Hepatocyte (in vitro differentiated cells): Measurements from ENCODE around the gene GOLT1A. TPM values are rescaled to one million over a fixed set of nuclear protein-coding genes. Genes with fewer than 3 reads are reported as not detected.

Source experiments
- DNase-seq: peaks from one replicate; pipeline ENCODE4 v3.0.0-alpha.2; 2016; ENCODE audit warnings: low spot score
- H2AFZ ChIP-seq: fragments of 200-600 bp; sonication (generic); 2 replicates; pipeline ENCODE4 v1.6.0; 2016; ENCODE audit warnings: antibody characterized with exemption, mild to moderate bottlenecking
- H3K27ac ChIP-seq: fragments of 200-600 bp; sonication (generic); 2 replicates; pipeline ENCODE4 v1.5.1; 2016; ENCODE audit warnings: mild to moderate bottlenecking
- H3K27me3 ChIP-seq: fragments of 200-600 bp; sonication (generic); 2 replicates; pipeline ENCODE4 v1.6.1; 2016
- H3K36me3 ChIP-seq: fragments of 200-600 bp; sonication (generic); replicated peaks from 2 replicates; pipeline ENCODE4 v1.5.1; 2016; ENCODE audit warnings: low read depth; ENCODE audit not compliant: insufficient read depth
- H3K4me1 ChIP-seq: fragments of 200-600 bp; sonication (generic); 2 replicates; pipeline ENCODE4 v1.5.1; 2016; ENCODE audit warnings: mild to moderate bottlenecking, moderate library complexity; ENCODE audit not compliant: insufficient read depth
- H3K4me2 ChIP-seq: fragments of 200-600 bp; sonication (generic); 2 replicates; pipeline ENCODE4 v1.6.0; 2016
- H3K4me3 ChIP-seq: fragments of 200-600 bp; sonication (generic); 2 replicates; pipeline ENCODE4 v1.5.1; 2016; ENCODE audit warnings: mild to moderate bottlenecking
- H3K79me2 ChIP-seq: fragments of 200-600 bp; sonication (generic); 2 replicates; pipeline ENCODE4 v1.6.0; 2017; ENCODE audit warnings: mild to moderate bottlenecking
- H3K9me2 ChIP-seq: fragments of 200-600 bp; sonication (generic); replicated peaks from 2 replicates; pipeline ENCODE4 v1.6.0; 2017; ENCODE audit warnings: mild to moderate bottlenecking; ENCODE audit not compliant: insufficient read depth
- H3K9me3 ChIP-seq: fragments of 200-600 bp; sonication (generic); 2 replicates; pipeline ENCODE4 v1.5.1; 2016; ENCODE audit warnings: low read depth, mild to moderate bottlenecking
- H4K20me1 ChIP-seq: fragments of 200-600 bp; sonication (generic); 2 replicates; pipeline ENCODE4 v1.6.0; 2016; ENCODE audit warnings: mild to moderate bottlenecking; ENCODE audit not compliant: insufficient read depth, poor library complexity, severe bottlenecking
- EZH2 ChIP-seq: fragments of 200-600 bp; sonication (generic); IDR thresholded peaks from 2 replicates; pipeline ENCODE4 v1.6.1; 2016; ENCODE audit warnings: antibody characterized with exemption, mild to moderate bottlenecking, borderline replicate concordance
- EZH2phosphoT487 ChIP-seq: fragments of 200-600 bp; sonication (generic); IDR thresholded peaks from one replicate; pipeline ENCODE4 v1.6.1; 2018; ENCODE audit warnings: antibody characterized with exemption, mild to moderate bottlenecking, low read depth, moderate library complexity; ENCODE audit not compliant: unreplicated experiment, severe bottlenecking
- WGBS: methylation state at CpG from one replicate; pipeline ENCODE4 v1.1.6; 2016; ENCODE audit warnings: low lambda C conversion rate; ENCODE audit errors: missing lambda C conversion rate; 5-methylcytosine and 5-hydroxymethylcytosine counted together
- polyA plus RNA-seq: library from polyadenylated mRNA; unstranded; fragments of >200 nt; fragmentation: Nextera tagmentation; extraction: Ambion mirVana; gene quantifications from 2 replicates; pipeline ENCODE4 v1.2.1, GENCODE V29; 2016
- total RNA-seq: library from RNA; depleted of rRNA; stranded (reverse); fragments of >200 nt; gene quantifications from 2 replicates; pipeline ENCODE4 v1.2.3, GENCODE V29; 2014
- TF ChIP-seq, protein P1 (sequence below): fragments of 200-600 bp; sonication (generic); IDR thresholded peaks from 2 replicates; pipeline ENCODE4 v1.5.1; 2016; ENCODE audit warnings: antibody characterized with exemption, mild to moderate bottlenecking; ENCODE audit not compliant: poor library complexity

GOLT1A gene
- 13.6 and 26.6 TPM in 2 replicates for total RNA-seq
- 34.7 and 36.0 TPM in 2 replicates for polyA plus RNA-seq

GRCh38 chr1:204213668-204214662, at the start of gene GOLT1A:
Gene GOLT1A (minus strand): TSS chr1:204213988. CDS start chr1:204213906, 82 bp downstream.
- no peaks in the 10 kb centered on the region for H4K20me1 ChIP-seq
- peak within 1 kb of the TSS; percentile 78 for H3K4me2 ChIP-seq
- H3K4me3 ChIP-seq = peak within 1 kb of the TSS; percentile 32
- DNase-seq = peak; percentile 92
- H3K4me1 ChIP-seq = no peaks in the 10 kb centered on the region
- H3K79me2 ChIP-seq = peaks cover 21% of the 10 kb centered on the region
- no peaks in the 10 kb centered on the region for H3K27me3 ChIP-seq
- H2AFZ ChIP-seq = peak within 1 kb of the TSS; percentile 32
- no peaks in the 10 kb centered on the region for H3K9me3 ChIP-seq
- 14% methylated on average over 32 of the region's 41 CpGs for WGBS
- no peaks in the 10 kb centered on the region for H3K9me2 ChIP-seq
- TF ChIP-seq, protein P1, sequence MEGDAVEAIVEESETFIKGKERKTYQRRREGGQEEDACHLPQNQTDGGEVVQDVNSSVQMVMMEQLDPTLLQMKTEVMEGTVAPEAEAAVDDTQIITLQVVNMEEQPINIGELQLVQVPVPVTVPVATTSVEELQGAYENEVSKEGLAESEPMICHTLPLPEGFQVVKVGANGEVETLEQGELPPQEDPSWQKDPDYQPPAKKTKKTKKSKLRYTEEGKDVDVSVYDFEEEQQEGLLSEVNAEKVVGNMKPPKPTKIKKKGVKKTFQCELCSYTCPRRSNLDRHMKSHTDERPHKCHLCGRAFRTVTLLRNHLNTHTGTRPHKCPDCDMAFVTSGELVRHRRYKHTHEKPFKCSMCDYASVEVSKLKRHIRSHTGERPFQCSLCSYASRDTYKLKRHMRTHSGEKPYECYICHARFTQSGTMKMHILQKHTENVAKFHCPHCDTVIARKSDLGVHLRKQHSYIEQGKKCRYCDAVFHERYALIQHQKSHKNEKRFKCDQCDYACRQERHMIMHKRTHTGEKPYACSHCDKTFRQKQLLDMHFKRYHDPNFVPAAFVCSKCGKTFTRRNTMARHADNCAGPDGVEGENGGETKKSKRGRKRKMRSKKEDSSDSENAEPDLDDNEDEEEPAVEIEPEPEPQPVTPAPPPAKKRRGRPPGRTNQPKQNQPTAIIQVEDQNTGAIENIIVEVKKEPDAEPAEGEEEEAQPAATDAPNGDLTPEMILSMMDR = peak; percentile 77
- TF ChIP-seq EZH2 = no peak
- H3K36me3 ChIP-seq = no peaks in the 10 kb centered on the region
- peak within 1 kb of the TSS; percentile 86 for H3K27ac ChIP-seq

DNA sequence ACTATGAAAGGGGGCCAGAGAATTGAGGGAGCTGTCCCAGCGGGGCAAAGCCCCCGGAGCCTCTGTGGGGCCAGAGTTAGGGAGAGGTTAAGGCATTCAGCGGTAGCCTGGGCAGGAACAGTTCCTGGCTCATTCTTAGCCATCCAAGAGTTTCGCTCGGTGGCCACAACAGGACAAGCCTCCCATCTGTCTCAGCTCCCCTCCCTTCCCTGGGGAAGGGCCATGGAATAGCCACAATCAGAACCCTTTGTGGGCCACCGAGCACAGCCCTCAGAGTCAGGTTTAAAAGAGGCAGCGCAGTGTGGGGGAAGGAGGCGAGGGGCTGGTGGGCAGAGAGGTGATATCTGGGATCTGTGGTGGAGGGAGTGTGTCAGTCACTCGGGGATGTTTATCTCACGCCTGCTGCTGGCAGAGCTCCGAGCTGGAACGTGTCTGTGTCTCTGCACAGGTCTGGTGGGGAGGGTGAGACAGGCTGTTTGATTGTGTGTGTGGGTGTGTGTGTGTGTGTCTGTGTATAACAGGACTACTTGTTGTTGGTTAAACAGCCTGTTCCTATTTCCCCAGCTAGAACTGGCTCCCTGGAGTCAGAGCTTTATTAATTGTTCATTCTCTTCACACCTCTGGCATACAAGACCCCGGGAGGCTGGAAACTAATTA, 49.6 kb upstream of the GOLT1A start:
- no peak for DNase-seq
- H4K20me1 ChIP-seq = no peaks in the 10 kb centered on the region
- H3K27ac ChIP-seq = no peak overlapping the region
- H3K36me3 ChIP-seq = no peaks in the 10 kb centered on the region
- WGBS = 59% methylated on average over 12 of the region's 13 CpGs
- no peak overlapping the region for H3K4me3 ChIP-seq
- TF ChIP-seq, protein P1 = no peak
- TF ChIP-seq EZH2 (no peak), EZH2phosphoT487 (no peak)
- peaks cover 27% of the 10 kb centered on the region for H3K4me1 ChIP-seq
- no peak overlapping the region for H3K4me2 ChIP-seq
- H3K9me2 ChIP-seq = no peaks in the 10 kb centered on the region
- no peak overlapping the region for H2AFZ ChIP-seq
- H3K9me3 ChIP-seq = no peaks in the 10 kb centered on the region
- no peaks in the 10 kb centered on the region for H3K27me3 ChIP-seq
- H3K79me2 ChIP-seq = no peaks in the 10 kb centered on the region

GRCh38 chr1:204262506-204263253, 48.9 kb upstream of the GOLT1A start:
- H3K27ac ChIP-seq = no peak overlapping the region
- H3K4me3 ChIP-seq = no peak overlapping the region
- no peaks in the 10 kb centered on the region for H3K79me2 ChIP-seq
- H3K9me2 ChIP-seq = no peaks in the 10 kb centered on the region
- no peak for TF ChIP-seq EZH2phosphoT487
- no peak for TF ChIP-seq EZH2
- TF ChIP-seq, protein P1 = no peak
- H3K36me3 ChIP-seq = no peaks in the 10 kb centered on the region
- DNase-seq = no peak
- H3K27me3 ChIP-seq = no peaks in the 10 kb centered on the region
- 83% methylated on average over 13 of the region's 13 CpGs for WGBS
- H4K20me1 ChIP-seq = no peaks in the 10 kb centered on the region
- H3K4me1 ChIP-seq = peaks cover 25% of the 10 kb centered on the region
- H3K4me2 ChIP-seq = no peak overlapping the region
- no peaks in the 10 kb centered on the region for H3K9me3 ChIP-seq
- H2AFZ ChIP-seq = no peak overlapping the region
